CD14-positive monocyte (primary cell): ENCODE measurements around the gene DENND10. TPM values are rescaled to one million over a fixed set of nuclear protein-coding genes. Genes with fewer than 3 reads are reported as not detected.

ENCODE experiments used
- DNase-seq, 3 donors: peaks; one replicate each; pipeline ENCODE4 v3.0.0-alpha.2; 2011 to 2022
- H2AFZ ChIP-seq: 2 replicates; pipeline ENCODE4 v1.6.0; 2012; ENCODE audit warnings: mild to moderate bottlenecking, low read depth, low read length, inconsistent platforms; ENCODE audit not compliant: insufficient read depth, poor library complexity, severe bottlenecking
- H3K27ac ChIP-seq, 2 donors: 1 replicate in 1 of 2; 2 replicates in 1 of 2; pipeline ENCODE4 v1.5.1; 2012 to 2013; ENCODE audit warnings: low read length in 2 of 2, control low read depth in 1 of 2, inconsistent platforms in 1 of 2, low read depth in 1 of 2, mild to moderate bottlenecking in 1 of 2
- H3K27me3 ChIP-seq, 2 donors: one replicate each; pipeline versions ENCODE4 v1.6.0 to v1.6.1; 2011 to 2013; ENCODE audit warnings: low read length in 2 of 2; ENCODE audit not compliant: control insufficient read depth in 2 of 2, insufficient read depth in 2 of 2
- H3K36me3 ChIP-seq, 2 donors: replicated peaks in 1 of 2; 1 replicate in 1 of 2; 2 replicates in 1 of 2; pipeline versions ENCODE4 v1.5.1 to v1.6.1; 2012 to 2013; ENCODE audit warnings: low read length in 2 of 2, control low read depth in 1 of 2, inconsistent platforms in 1 of 2, mild to moderate bottlenecking in 1 of 2; ENCODE audit not compliant: insufficient read depth in 2 of 2, control insufficient read depth in 1 of 2
- H3K4me1 ChIP-seq, 2 donors: 1 replicate in 1 of 2; 2 replicates in 1 of 2; pipeline versions ENCODE4 v1.5.1 to v1.6.1; 2012 to 2013; ENCODE audit warnings: low read length in 2 of 2, control low read depth in 1 of 2, inconsistent platforms in 1 of 2, mild to moderate bottlenecking in 1 of 2, moderate library complexity in 1 of 2; ENCODE audit not compliant: insufficient read depth in 2 of 2, control insufficient read depth in 1 of 2
- H3K4me2 ChIP-seq: replicated peaks from 2 replicates; pipeline ENCODE3; 2012; ENCODE audit warnings: low read length, moderate library complexity, mild to moderate bottlenecking; ENCODE audit not compliant: poor library complexity, severe bottlenecking; ENCODE audit errors: extremely low read depth
- H3K4me3 ChIP-seq, 3 experiments: fragments of 200-600 bp in 1 of 3; sonication (generic) in 1 of 3; replicated peaks in 1 of 3; 1 replicate in 2 of 3; 2 replicates in 1 of 3; pipeline ENCODE4 v1.5.1; 2011 to 2013; ENCODE audit warnings: low read length in 3 of 3, mild to moderate bottlenecking in 3 of 3, control low read depth in 2 of 3, low read depth in 2 of 3, inconsistent platforms in 1 of 3, moderate library complexity in 1 of 3
- H3K79me2 ChIP-seq: 2 replicates; pipeline ENCODE4 v1.6.0; 2012; ENCODE audit warnings: mild to moderate bottlenecking, control low read depth, inconsistent platforms, low read length, moderate library complexity; ENCODE audit not compliant: insufficient read depth
- H3K9ac ChIP-seq: 2 replicates; pipeline ENCODE4 v1.6.0; 2017; ENCODE audit warnings: low read length, mild to moderate bottlenecking; ENCODE audit not compliant: insufficient read depth, poor library complexity, severe bottlenecking
- H3K9me3 ChIP-seq, 2 donors: replicated peaks in 1 of 2; 1 replicate in 1 of 2; 2 replicates in 1 of 2; pipeline versions ENCODE4 v1.5.1 to v1.6.1; 2012 to 2013; ENCODE audit warnings: low read length in 2 of 2, control low read depth in 1 of 2; ENCODE audit not compliant: control insufficient read depth in 1 of 2, insufficient read depth in 1 of 2
- H4K20me1 ChIP-seq: 2 replicates; pipeline ENCODE4 v1.6.0; 2012; ENCODE audit warnings: mild to moderate bottlenecking, low read length, control low read depth, moderate library complexity; ENCODE audit not compliant: insufficient read depth
- H3K27ac Mint-ChIP-seq, 7 donors: one replicate each; pipeline ENCODE4 v1.8.0; 2020; ENCODE audit warnings: mild to moderate bottlenecking in 7 of 7, mixed read lengths in 7 of 7, moderate library complexity in 6 of 7, inconsistent platforms in 2 of 7
- H3K27me3 Mint-ChIP-seq, 3 donors: one replicate each; pipeline ENCODE4 v1.8.0; 2021 to 2022; ENCODE audit warnings: low read depth in 3 of 3, mild to moderate bottlenecking in 3 of 3, mixed read lengths in 3 of 3, moderate library complexity in 3 of 3, inconsistent platforms in 1 of 3
- H3K36me3 Mint-ChIP-seq, 2 donors: one replicate each; pipeline ENCODE4 v1.8.0; 2020; ENCODE audit warnings: mixed read lengths in 2 of 2, inconsistent platforms in 1 of 2, mild to moderate bottlenecking in 1 of 2
- H3K4me1 Mint-ChIP-seq: one replicate; pipeline ENCODE4 v1.8.0; 2020; ENCODE audit warnings: mild to moderate bottlenecking, mixed read lengths
- H3K4me3 Mint-ChIP-seq, 2 donors: one replicate each; pipeline ENCODE4 v1.8.0; 2020; ENCODE audit warnings: mild to moderate bottlenecking in 2 of 2, mixed read lengths in 2 of 2, moderate library complexity in 1 of 2
- H3K9me3 Mint-ChIP-seq, 7 donors: one replicate each; pipeline ENCODE4 v1.8.0; 2020 to 2022; ENCODE audit warnings: mixed read lengths in 7 of 7, mild to moderate bottlenecking in 6 of 7, moderate library complexity in 6 of 7, inconsistent platforms in 2 of 7
- CTCF ChIP-seq: fragments of 200-600 bp; IDR thresholded peaks from one replicate; pipeline ENCODE4 v1.8.0; 2022; ENCODE audit warnings: antibody characterized with exemption, mild to moderate bottlenecking
- WGBS: methylation state at CpG from one replicate; pipeline ENCODE4 v1.1.5; 2013; ENCODE audit warnings: missing lambda C conversion rate; ENCODE audit not compliant: insufficient coverage; 5-methylcytosine and 5-hydroxymethylcytosine counted together
- intact Hi-C, 2 donors: fragments of 100-400 bp; cut with micrococcal nuclease; formaldehyde crosslinking; loops; one replicate each; pipeline versions ENCODE4 v1.15.0 to v1.15.1; 2023
- polyA plus RNA-seq, 3 donors: library from polyadenylated mRNA; depleted of rRNA in 1 of 3; unstranded in 2 of 3; stranded (reverse) in 1 of 3; fragments of 300-500 nt in 2 of 3; fragments of >200 nt in 1 of 3; fragmentation: Illumina TruSeq in 2 of 3; gene quantifications; 1 replicate in 2 of 3; 2 replicates in 1 of 3; pipeline ENCODE4 v1.2.3, GENCODE V29; 2012 to 2021

Gene DENND10
- polyA plus RNA-seq, 3 donors = 129 to 188 (median 141) TPM

- H3K4me3 Mint-ChIP-seq = no peak overlapping the region
- Histone ChIP-seq H3K9me3 (no peaks in the 10 kb centered on the region), H3K27ac (no peak overlapping the region), H3K36me3 (peaks cover 98 to 99% of the 10 kb centered on the region in 2 donors), H2AFZ (no peak overlapping the region), H3K4me3 (no peak overlapping the region), H3K9ac (no peak overlapping the region), H3K79me2 (peaks cover 100% of the 10 kb centered on the region), H3K27me3 (no peaks in the 10 kb centered on the region), H3K4me2 (no peak overlapping the region), H3K4me1 (no peaks in the 10 kb centered on the region), H4K20me1 (peaks cover 99% of the 10 kb centered on the region)
- WGBS = 91% methylated on average over 3 of the region's 4 CpGs
- intact Hi-C loops = loop anchor here in 1 of 2 donors (5.0 kb wide), 1 partner anchor 868 kb away; no protein-coding TSS in a partner anchor
- H3K4me1 Mint-ChIP-seq = peaks cover 4% of the 10 kb centered on the region
- no peak for DNase-seq
- H3K27me3 Mint-ChIP-seq = no peaks in the 10 kb centered on the region
- peaks cover 89 to 97% of the 10 kb centered on the region in 2 donors for H3K36me3 Mint-ChIP-seq
- no peaks in the 10 kb centered on the region for H3K9me3 Mint-ChIP-seq
- H3K27ac Mint-ChIP-seq = peak overlapping the region in 1 of 7 donors; percentile 48
- no peak for TF ChIP-seq CTCF
Measured at GRCh38 chr10:119059557-119059956, 44.4 kb upstream of the DENND10 start.

GRCh38 chr10:119060107-119060506, 43.8 kb upstream of the DENND10 start:
- intact Hi-C loops = no loop called here
- Histone ChIP-seq H3K9ac (no peak overlapping the region), H3K36me3 (peaks cover 99% of the 10 kb centered on the region in 2 donors), H3K4me3 (no peak overlapping the region), H3K4me2 (no peak overlapping the region), H3K4me1 (no peaks in the 10 kb centered on the region), H3K27ac (no peak overlapping the region), H3K79me2 (peaks cover 100% of the 10 kb centered on the region), H3K27me3 (no peaks in the 10 kb centered on the region), H4K20me1 (peaks cover 99% of the 10 kb centered on the region), H3K9me3 (no peaks in the 10 kb centered on the region), H2AFZ (no peak overlapping the region)
- Mint-ChIP-seq H3K27ac (no peak overlapping the region), H3K27me3 (no peaks in the 10 kb centered on the region), H3K4me1 (peaks cover 4% of the 10 kb centered on the region), H3K36me3 (peaks cover 89 to 97% of the 10 kb centered on the region in 2 donors), H3K4me3 (no peak overlapping the region), H3K9me3 (no peaks in the 10 kb centered on the region)
- TF ChIP-seq CTCF = no peak
- no CpG with 5 or more reads among the region's 1 CpG for WGBS
- no peak for DNase-seq
